Stimulated activated CD8-positive, alpha-beta memory T cell treated with anti-CD3 and anti-CD28 coated beads, Interleukin-12 subunit alpha, Interleukin-12 subunit beta, amount 100 ng/mL, for 1 hour (primary cell): ENCODE measurements around the gene SPDYE4.
A peak's percentile ranks its signal among the peaks of the same experiment; 100 is the strongest.

ENCODE experiments used
- DNase-seq: peaks from one replicate; pipeline ENCODE4 v3.0.0-alpha.2; 2020; ENCODE audit warnings: low read depth

Gene SPDYE4

DNA sequence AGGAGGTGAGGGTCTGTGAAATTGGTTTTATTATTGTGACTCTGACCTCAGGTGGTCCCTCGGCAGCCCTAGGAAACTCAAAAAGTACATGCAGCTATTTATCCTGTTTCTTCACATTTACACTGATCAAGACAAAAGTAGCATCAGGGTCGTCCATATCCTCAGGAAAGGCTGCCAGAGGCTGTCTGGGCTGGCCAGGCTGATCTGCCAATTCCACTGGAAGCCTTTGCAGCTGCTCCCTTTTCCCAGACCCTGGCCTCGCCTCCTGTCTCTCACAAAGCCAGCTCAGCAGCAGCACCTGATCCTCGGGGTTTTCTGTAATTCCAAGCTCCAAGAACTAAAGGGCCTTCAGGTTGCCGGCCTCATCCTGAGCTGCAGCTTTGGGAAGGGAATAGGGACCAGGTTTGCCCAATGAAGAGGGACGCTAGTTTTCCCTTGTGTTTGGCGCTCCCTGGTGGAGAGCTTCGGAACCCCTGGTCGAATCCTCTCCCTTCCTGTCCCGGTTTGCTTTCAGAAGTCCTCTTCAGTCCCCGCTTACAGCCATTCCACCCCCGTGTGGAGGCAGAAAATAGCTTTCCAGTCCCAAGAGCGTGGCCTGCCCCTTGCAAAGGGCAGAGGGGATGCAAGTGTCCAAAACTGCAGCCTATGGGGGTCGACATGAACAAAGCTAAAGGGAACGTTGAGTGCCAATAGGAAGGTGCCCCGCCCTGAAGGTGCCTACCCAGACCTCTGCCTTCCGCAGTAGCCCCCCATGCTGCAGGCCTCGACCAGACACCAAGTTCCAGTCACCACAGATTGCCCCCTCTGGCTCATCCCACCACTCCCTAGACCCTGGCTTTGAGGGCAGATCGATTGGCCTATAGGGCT lies 27.4 kb upstream of the SPDYE4 start:
- DNase-seq, result peak; percentile 41

DNA sequence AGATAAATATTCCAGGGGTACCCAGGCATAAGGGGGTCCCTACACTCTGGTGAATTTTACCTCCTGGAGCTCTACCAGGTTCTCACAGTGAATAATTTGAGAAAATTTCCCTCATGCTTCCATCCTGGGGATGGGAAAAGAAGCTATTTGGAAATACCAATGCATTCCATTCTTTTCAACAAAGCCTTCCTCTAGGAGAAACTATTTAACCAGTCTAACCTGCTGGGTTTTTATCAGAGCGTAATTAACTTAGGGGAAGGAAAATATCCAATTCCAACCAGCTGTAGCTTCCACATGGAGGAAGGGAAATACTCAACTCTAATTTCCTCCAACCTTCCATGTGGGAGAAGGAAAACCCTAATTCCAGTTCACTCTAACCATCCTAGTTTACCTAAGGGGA lies 23.8 kb upstream of the SPDYE4 start:
- no peak for DNase-seq

DNA sequence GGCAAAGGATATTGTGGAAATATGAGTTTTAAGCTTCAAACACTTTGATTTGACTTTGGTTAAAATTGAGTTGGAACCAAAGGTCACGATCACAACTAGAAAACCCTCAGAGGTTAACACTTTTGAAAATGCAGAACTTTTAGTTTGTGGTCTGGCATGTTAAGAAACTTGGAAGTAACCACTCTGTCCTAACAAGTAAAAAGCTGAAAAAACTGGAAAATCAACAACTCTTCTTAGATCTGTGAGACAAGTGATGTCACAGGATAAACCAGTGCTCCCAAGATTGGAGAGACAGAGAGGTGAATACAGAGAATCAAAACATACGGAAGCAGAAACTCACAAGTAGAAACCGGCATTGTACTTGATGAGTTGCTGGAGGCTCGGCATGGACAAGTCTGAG lies 23.4 kb upstream of the SPDYE4 start:
- no peak for DNase-seq

DNA sequence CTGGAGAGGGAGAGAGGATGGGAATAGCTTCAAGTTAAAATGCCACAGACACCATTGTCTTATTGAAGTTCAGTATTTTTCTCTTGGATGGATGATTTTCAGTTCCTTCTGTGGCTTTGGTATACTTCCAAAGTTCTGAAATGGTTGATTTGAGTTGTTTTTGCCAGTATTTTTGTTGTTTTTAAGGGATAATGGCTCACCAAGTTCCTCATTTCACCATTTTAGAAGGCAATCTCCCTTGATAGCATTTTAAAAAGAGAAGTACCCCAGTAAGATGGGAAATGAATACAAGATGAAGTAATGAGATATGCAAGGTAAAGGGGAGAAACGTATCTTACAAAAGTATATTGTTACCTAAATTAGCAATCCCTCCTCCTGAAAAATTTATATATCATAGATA lies 18.5 kb upstream of the SPDYE4 start:
- no peak for DNase-seq

DNA sequence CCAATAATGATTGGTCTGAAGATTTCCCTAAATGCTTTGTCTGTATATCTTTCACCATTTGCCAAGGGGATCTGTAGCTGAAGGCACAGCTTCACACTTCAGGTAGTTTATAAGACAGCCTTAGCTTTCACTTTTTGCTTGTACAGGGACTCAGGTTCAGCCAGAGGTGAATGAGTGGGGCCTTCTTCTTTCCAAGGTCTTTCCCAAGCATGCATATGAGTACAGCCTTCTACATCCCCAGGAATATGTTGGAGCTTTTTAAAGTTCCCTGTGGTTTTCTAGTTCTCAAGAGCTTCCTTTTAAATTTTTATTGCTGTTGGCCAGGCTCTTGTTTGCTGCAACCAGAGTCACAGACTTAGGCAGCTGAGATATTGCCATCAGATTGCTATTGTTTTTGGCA lies 17.9 kb upstream of the SPDYE4 start:
- no peak for DNase-seq

DNA sequence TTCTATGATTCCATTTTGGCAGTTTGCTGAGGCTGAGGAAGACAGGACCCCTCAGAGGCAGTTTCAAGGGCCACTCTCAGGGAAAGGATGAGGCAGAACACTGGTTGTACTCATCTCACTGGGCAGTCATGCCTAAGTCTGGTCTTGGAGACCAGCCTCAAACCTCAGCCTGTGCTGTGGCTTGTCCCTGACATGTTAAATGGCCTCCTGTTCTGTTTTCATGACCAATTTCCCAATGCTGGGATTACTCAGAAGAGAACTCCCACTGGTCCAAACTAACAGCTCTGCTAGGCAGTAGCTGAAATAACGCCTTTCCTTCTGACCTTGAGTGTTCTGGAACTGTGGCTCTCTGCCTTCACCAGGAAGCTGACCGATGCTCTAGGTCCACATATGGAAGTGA lies 8.4 kb upstream of the SPDYE4 start:
- DNase-seq, result no peak

DNA sequence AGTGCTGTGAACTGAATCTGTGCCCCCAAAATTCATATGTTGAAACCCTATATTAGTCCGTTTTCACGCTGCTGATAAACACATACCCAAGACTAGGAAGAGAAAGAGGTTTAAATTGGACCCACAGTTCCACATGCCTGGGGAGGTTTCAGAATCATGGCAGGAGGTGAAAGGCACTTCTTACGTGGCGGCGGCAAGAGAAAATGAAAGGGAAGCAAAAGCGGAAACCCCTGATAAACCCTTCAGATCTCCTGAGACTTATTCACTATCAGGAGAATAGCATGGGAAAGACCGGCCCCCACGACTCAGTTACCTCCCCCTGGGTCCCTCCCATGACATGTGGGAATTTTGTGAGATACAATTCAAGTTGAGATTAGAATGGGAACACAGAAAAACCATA lies 3.7 kb upstream of the SPDYE4 start:
- no peak for DNase-seq

DNA sequence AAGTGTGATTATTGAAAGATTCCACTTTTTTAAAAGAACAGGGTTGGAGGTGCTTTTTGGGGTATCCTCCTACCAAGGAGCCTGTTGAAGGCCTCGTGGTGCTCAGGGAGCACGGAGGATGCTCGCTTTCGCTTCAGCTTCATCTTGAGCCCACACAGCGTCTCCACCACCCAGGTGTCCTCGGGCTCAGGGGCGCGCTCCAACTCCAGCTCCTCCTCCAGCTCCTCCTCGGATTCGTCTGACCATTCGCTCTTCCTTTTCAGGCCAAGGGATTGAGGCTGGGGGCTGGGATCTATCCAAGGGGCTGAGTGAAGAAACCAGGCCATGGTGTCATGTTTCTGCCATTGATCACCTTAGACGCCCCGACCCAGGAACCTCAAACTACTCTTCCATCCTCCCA lies 1.2 kb downstream of the SPDYE4 start:
- DNase-seq, result no peak

DNA sequence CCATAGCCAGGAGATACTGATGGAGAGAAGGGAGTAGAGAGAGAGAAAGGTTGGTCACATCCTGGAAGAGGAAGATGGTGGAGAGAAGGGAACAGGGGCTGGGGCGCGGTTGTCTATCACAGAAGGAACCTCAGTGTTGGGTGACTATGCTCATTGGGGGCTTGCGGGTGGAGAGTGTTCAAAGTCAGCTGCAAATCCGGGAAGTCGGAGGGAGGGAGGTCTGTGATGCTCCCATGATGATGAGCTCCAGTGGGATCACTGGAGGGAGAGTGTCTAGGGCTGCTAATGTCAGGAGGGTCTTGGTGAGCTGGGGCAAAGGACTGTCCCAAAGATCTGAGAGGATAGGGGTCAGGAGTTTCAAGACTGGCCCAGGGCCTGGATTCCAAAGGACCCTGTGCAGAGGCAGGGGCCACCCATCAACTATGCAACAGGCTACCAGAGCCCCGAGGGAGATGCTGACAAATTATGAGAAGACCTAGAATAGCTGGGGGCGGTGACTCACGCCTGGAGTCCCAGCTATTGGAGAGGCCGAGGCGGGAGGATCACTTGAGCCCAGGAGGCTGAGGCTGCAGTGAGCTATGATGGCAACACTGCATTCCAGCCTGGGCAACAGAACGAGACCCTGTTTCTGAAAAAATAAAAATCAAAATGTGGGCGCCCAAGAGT lies 2.6 kb downstream of the SPDYE4 start:
- no peak for DNase-seq

DNA sequence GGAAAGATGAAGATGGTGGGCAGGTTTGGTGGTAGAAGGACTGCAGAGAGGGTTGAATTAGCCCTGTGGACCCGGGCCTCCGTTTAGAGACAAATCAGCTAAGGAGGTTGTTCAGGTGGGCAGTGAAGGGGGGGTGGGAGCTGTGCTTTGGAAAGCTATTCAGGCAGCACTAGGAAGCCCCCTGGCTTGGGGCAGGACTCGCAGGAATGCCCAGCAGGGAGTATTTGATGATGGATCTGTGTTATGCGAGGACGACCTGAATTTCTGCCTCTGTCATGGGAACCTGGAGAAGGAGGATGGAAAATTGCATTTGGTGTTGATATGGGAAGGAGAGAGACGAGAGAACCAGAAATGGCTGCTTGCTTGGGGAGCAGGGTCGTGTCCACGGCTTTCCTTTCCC lies 3.5 kb downstream of the SPDYE4 start:
- DNase-seq, result no peak

DNA sequence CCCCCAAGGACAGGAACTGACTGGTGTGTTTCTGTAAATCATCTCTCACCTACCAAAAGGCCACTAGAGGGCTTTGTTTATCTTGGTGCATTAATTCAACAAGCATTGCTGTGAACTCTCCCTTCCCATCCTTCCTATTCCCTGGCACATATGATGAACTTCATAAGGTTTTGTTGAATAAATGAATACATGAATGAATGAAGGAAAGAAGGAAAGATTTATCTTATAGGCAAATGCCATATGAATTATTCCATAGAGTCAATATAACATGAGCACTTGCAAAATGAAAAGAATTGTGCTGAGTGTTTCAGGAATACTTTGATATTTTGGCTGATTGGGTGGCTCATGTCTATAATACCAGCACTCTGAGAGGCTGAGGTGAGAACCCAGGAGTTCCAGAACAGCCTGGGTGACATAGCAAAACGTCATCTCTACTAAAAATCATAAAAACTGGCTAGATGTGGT lies 4.3 kb downstream of the SPDYE4 start:
- DNase-seq, result no peak

DNA sequence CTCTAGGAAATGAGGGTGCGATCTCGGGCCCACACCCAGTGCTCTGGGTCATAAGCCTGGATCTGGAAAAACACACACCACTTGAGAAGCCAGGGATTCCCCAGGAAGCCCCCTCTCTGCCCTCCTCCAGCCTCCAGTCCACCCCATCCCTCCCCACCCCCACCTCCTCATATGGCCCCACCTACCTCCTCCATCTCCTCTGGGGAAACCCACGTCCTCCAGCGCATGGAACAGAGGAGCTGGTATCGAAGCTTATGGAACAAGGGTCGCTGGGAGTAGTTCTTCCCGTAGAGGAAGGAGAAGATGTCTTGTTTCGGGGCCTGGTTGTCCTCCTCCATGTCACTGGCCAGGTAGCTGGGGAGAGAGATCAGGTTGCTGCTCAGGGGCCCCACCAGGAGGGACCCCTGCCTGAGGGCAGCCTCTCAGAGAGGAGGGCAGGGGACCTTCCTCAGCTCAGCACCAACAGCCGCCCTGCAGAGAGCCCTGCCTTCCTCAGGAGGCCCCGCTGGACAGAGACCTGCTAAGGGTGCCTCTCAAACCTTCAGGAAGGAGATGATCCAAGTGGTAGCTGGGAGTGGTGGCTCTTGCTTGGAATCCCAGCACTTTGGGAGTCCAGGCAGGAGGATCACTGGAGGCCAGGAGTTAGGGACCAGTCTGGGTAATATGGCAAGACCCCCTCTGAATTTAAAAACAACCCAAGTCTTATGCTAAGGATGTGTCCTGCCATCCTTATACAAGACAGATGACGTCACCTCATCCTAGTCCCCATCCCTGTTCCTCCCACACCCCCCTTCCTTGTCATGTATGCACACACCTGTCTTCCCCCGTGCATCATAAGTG lies 5.0 kb downstream of the SPDYE4 start:
- DNase-seq, result no peak

DNA sequence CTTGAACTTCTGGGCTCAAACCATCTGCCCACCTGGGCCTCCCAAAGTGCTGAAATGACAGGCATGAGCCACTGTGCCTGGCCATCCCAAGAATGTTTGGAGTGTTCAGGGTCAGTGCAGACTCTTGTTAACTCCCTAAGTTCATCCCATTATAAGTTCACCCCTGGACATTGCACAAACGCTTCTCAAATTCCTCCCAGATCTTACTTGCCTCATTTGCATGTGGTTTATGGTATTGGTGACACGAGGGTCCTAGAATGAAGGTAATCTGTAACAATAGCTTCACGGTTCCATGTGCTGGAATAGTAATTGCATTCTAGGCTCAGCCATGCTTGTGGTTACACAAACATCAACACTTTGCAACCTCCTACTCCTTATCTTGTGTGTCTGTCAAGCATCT lies 8.7 kb downstream of the SPDYE4 start:
- no peak for DNase-seq

DNA sequence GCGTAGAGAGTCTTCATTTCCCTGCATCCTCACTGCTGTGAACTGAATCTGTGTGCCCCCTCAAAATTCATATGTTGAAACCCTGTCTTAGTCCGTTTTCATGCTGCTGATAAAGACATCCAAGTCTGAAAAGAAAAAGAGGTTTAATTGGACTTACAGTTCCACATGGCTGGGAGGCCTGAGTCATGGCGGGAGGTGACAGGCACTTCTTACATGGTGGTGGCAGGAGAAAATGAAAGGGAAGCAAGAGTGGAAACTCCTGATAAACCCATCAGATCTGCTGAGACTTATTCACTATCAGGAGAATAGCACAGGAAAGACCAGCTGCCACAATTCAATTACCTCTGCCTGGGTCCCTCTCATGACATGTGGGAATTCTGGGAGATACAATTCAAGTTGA lies 10.6 kb downstream of the SPDYE4 start:
- no peak for DNase-seq

DNA sequence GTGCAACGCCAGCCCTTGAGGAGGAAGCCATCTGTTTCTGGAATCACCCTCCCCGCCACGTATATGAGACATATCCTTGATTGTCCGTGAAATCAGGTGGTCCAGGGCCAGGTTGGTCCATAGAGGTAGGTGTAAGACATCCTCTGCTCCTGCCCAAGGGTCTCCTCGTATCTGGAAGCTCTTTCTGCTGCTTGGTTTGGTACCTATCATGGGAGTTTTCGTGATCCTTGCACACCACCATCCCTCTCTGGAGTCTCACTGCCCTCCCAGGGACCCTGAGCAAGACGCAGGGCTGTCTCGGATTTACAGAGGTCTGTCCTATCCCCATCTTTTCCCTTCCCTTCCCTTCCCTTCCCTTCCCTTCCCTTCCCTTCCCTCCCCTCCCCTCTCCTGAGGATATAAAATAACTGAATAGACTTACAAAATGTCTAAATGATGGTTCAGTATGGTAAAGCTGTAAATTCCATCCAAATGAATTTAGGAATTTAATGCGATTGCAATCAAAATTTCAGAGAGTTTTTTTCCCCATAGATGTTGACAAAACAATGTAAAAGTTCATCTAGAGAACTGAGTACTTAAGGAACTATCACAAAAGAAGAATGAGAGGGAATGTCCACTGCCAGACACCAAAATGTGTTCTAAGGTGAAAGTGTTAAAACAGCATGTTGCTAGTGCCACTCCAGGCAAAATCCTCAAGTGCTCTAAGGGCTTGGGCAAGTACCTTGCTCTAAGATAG lies 11.7 kb downstream of the SPDYE4 start:
- no peak for DNase-seq

DNA sequence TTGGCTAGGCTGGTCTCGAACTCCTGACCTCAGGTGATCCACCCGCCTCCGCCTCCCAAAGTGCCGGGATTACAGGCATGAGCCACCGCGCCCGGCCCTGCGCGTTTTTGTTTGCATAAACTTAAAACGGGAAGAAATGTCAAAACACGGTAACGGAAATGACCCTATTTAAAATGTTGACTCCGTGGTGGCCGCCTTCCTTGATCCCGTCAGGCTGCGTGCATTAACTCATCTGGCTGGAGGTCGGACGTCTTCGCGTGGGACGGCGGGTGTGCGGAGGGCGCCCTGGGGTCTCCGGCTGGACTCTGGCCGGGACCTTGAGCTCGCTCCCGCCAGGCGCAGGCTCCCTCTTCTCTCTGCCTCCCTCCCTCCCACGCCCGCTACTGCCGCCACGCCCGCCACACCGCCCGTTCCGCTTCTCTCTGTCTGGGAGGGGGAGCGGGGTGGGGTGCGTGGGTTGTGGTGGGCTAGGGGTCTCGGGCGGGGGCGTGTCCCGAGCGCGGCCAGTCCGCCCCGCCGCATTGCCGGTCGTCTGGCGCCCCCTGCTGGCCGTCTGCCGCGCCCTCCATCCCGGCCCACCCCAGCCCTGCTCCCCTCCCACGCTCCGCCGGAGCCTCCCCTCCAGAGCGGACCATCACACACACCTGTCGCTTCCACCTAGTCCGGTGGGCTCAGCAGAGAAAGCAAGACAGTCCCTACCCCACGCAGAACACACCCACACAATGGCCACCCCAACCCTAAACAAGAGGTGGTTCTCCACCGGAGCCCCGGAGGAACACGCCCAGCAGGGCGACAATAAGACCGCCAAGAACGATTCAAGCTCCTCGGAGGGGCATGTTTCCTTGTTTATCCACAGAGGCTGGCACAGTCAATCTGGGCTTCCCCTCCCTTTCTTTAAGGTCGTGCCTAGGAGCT lies 12.5 kb downstream of the SPDYE4 start:
- DNase-seq, result peak; percentile 66

DNA sequence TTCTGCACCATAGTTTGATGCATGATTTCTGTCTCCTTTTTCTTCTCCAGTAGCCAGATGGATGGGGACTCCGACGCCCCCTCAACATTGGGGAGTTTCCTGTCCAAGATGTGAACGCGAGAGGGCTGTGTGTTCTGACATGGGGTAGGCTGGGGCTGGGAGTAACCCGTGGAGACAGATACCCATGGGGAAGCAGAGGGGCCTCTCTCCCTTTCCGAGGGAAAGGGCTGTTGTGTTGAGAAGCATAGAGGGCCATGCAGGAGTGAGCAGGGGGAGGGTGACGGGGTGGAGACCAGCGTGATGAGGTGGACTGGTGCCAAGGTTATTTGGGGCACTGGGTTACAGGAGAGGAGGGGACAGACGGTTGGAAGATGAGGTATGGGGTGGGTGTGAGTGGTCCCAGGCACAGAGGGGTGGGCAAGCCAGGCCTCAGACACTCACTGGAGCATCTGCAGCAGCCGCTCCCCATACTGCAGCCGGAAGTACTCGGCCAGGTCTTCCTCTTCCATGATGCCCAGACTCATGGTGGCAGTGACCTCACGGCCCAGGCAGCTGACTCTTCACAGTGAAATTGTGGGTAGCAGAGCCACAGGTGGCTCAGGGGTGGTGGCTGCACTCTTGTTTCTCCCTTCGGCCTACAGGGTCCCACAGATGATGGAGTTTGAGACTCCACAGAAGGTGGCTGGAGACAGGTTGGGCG lies 14.1 kb downstream of the SPDYE4 start:
- no peak for DNase-seq

DNA sequence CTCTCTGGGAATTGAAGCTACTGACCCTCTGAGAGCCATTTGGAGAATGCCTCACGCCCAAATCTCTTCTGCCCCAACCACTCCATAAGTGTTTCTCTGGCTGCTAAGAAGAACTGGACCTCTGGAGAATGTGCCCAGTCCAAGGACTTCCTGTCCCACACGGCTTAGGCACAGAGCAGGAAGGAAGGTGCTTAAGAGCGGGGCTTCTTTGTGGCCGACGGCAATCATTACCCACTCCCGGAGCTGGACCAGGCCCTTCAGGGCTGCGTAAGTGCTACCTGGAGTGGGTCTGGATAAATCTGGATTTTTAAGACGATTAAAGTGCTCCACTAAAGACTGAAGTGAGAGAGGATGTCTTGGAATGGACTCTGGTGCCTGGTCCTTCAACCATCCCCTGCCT lies 15.5 kb downstream of the SPDYE4 start:
- no peak for DNase-seq

DNA sequence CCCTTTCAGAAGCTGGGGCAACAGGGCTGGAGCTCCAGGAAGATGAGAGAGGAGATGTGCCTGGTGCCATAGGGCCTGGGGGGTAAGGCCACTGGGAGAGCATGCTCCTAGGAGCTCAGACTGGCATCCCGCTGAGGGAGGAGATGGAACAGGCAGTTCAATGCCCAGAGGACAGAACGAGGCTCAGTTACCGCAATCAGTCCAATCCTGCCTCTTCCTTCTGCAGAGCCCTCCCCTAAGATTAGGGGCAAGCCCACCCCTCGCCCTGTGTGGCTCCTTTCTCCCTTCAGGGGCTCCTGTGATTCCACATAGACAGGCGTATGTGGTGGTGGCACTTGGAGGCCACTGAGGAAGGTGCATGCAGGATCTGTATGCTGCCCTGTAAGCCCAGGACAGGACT lies 16.1 kb downstream of the SPDYE4 start:
- no peak for DNase-seq

DNA sequence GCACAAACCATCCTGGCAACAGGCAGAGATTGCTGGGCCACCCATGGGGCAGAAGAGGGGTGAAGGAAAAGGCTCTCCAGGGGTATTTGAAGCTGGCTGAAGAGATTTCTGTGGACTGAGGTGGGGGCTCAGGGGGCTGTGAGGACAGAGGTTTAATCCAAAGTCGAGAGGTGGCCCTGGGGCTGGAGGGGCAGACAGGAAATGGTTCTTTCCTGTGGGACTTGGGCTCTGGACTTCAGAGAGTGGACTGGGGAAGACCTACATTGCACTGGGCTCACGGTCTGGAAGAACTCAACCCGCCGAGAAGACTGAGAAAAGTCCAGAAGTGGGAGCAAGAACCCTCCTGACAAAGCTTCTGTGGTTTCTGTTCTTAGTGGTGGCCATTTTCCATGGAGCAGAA lies 16.6 kb downstream of the SPDYE4 start:
- no peak for DNase-seq
